Endothelial cell (in vitro differentiated cells): ENCODE data around the gene NOS1AP. TPM values are rescaled to one million over a fixed set of nuclear protein-coding genes. Genes with fewer than 3 reads are reported as not detected.

ENCODE experiments used
- DNase-seq: peaks from one replicate; pipeline ENCODE4 v3.0.0; 2021; ENCODE audit warnings: low spot score
- H3K27ac Mint-ChIP-seq: one replicate; pipeline ENCODE4 v1.8.0; 2021; ENCODE audit warnings: mixed read lengths, inconsistent platforms; ENCODE audit not compliant: unreplicated experiment
- H3K27me3 Mint-ChIP-seq: one replicate; pipeline ENCODE4 v1.8.0; 2021; ENCODE audit warnings: mild to moderate bottlenecking, moderate library complexity, mixed read lengths, inconsistent platforms; ENCODE audit not compliant: unreplicated experiment
- H3K36me3 Mint-ChIP-seq: one replicate; pipeline ENCODE4 v1.8.0; 2021; ENCODE audit warnings: mild to moderate bottlenecking, low read depth, mixed read lengths, inconsistent platforms; ENCODE audit not compliant: unreplicated experiment
- H3K4me1 Mint-ChIP-seq: one replicate; pipeline ENCODE4 v1.8.0; 2021; ENCODE audit warnings: mild to moderate bottlenecking, mixed read lengths, inconsistent platforms; ENCODE audit not compliant: unreplicated experiment
- H3K4me3 Mint-ChIP-seq: one replicate; pipeline ENCODE4 v1.8.0; 2021; ENCODE audit warnings: mild to moderate bottlenecking, mixed read lengths, inconsistent platforms; ENCODE audit not compliant: unreplicated experiment
- H3K9me3 Mint-ChIP-seq: one replicate; pipeline ENCODE4 v1.8.0; 2021; ENCODE audit warnings: mixed read lengths, inconsistent platforms; ENCODE audit not compliant: unreplicated experiment
- total RNA-seq: library from RNA; stranded (reverse); fragmentation: NEBNext Ultra II Directional; extraction: Animal tissue kit (Norgen Biotek cat#: 25700); gene quantifications from one replicate; pipeline ENCODE4 v1.2.1, GENCODE V29; 2021; ENCODE audit not compliant: unreplicated experiment
- TF ChIP-seq, protein P1 (sequence below): fragments of 200-600 bp; sonication (generic); IDR thresholded peaks from one replicate; pipeline ENCODE4 v1.5.0; 2021; ENCODE audit warnings: antibody characterized with exemption; ENCODE audit not compliant: unreplicated experiment

Gene NOS1AP
- total RNA-seq, 1 donor from 2014 or later, result 19.8 TPM

DNA sequence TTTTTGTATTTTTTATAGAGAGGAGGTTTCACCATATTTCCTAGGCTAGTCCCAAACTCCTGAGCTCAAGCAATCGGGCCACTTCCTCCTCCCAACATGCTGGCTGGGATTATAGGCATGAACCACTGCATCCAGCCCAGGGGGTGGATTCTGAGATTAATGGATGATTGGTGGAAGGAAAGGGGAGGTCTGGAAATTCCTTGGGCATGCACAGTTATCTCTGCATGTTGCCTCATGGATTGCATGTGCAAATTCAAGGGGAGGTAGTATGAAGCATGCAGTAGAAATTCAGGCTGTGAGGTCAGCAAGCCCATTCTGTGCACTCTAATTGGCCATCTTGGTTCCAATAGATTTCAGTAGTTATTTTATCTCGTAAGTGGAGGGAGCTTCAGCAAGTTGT, 182.7 kb downstream of the NOS1AP start:
- DNase-seq, result no peak
- no peak overlapping the region for H3K4me3 Mint-ChIP-seq
- TF ChIP-seq, protein P1, sequence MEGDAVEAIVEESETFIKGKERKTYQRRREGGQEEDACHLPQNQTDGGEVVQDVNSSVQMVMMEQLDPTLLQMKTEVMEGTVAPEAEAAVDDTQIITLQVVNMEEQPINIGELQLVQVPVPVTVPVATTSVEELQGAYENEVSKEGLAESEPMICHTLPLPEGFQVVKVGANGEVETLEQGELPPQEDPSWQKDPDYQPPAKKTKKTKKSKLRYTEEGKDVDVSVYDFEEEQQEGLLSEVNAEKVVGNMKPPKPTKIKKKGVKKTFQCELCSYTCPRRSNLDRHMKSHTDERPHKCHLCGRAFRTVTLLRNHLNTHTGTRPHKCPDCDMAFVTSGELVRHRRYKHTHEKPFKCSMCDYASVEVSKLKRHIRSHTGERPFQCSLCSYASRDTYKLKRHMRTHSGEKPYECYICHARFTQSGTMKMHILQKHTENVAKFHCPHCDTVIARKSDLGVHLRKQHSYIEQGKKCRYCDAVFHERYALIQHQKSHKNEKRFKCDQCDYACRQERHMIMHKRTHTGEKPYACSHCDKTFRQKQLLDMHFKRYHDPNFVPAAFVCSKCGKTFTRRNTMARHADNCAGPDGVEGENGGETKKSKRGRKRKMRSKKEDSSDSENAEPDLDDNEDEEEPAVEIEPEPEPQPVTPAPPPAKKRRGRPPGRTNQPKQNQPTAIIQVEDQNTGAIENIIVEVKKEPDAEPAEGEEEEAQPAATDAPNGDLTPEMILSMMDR, result no peak
- H3K36me3 Mint-ChIP-seq, result peaks cover 9% of the 10 kb centered on the region
- H3K4me1 Mint-ChIP-seq, result peaks cover 41% of the 10 kb centered on the region
- no peak overlapping the region for H3K27ac Mint-ChIP-seq
- peaks cover 6% of the 10 kb centered on the region for H3K27me3 Mint-ChIP-seq
- no peaks in the 10 kb centered on the region for H3K9me3 Mint-ChIP-seq

DNA sequence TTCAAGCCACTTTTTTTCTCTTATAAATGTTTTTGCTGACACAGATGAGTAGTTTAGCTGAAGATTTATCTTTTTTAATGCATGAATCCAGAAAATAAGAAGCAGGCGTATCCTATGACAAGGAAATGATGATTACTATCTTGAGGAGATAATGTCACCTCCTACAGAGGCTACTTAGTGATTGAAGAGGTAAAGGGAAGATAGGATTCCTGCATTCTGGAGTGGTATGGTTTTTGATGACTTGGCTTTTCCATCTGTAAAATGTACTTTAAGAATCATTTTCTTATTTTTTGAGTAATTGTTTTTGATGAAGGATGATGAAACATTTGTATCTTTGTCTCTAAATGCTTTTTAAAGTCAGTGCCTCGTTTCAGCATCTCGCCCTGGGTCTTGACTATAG, 184.3 kb downstream of the NOS1AP start:
- DNase-seq, result no peak
- TF ChIP-seq, protein P1, result no peak
- Mint-ChIP-seq H3K9me3 (no peaks in the 10 kb centered on the region), H3K27ac (no peak overlapping the region), H3K4me1 (peaks cover 27% of the 10 kb centered on the region), H3K36me3 (peaks cover 9% of the 10 kb centered on the region), H3K27me3 (peaks cover 6% of the 10 kb centered on the region), H3K4me3 (no peak overlapping the region)

GRCh38 chr1:162256287-162256686, 186.8 kb downstream of the NOS1AP start:
- Mint-ChIP-seq H3K36me3 (peaks cover 6% of the 10 kb centered on the region), H3K27ac (peak overlapping the region; percentile 1), H3K27me3 (no peaks in the 10 kb centered on the region), H3K9me3 (no peaks in the 10 kb centered on the region), H3K4me1 (peaks cover 7% of the 10 kb centered on the region), H3K4me3 (no peak overlapping the region)
- no peak for DNase-seq
- TF ChIP-seq, protein P1, result no peak

DNA sequence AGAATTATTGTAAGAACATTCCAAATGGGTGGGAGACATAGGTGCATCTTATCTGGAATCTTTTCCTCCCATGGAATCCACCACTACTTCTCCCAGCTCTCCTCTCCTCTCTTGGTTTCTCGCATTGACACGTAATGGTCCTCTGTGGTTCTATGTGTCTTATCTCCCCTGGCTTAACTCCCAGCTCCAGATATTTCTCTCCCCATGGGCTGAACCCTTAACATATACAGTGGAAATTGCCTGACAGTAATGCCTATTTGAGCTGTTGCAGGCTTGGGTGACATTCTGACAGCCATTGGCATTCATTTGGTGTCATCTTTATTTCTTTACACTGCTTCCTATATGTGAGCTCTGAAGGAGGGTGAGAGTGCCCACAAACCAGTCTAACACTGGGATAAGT, 188.9 kb downstream of the NOS1AP start:
- no peak for DNase-seq
- TF ChIP-seq, protein P1, result no peak
- Mint-ChIP-seq H3K36me3 (peaks cover 6% of the 10 kb centered on the region), H3K4me3 (no peak overlapping the region), H3K4me1 (peaks cover 7% of the 10 kb centered on the region), H3K27ac (no peak overlapping the region), H3K27me3 (no peaks in the 10 kb centered on the region), H3K9me3 (no peaks in the 10 kb centered on the region)

DNA sequence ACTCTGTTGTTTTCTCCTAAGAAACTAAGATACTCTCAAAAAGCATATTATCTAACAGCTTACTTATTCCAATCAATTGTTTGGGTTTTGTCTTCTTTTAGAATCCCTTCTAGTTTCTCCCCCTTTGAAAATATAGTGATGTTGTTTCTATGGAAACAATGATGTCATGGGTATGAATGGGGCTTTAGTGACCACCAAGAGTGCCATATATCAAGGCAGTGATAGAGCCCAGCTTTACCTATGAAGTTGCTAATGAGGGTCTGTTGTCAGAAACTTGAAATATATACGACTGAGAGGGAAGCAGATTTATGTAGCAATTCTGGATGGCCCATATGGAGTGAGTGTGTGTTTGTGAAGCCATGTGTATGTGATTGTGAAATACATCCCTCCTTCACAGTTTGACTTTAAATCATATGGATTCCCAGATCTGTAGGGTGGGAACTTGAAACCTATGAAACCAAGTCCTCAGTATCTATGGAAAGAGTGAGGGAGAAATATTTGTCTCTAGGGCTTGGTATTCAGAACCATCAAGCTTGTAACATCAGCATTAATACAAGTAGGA, 190.5 kb downstream of the NOS1AP start:
- Mint-ChIP-seq H3K36me3 (peaks cover 10% of the 10 kb centered on the region), H3K9me3 (no peaks in the 10 kb centered on the region), H3K27ac (peak overlapping the region; percentile 25), H3K27me3 (no peaks in the 10 kb centered on the region), H3K4me1 (peaks cover 2% of the 10 kb centered on the region), H3K4me3 (no peak overlapping the region)
- DNase-seq, result no peak
- TF ChIP-seq, protein P1, result no peak
